Spinal cord (tissue), 10 donors: ENCODE results near the gene FRMD5. TPM values are rescaled to one million over a fixed set of nuclear protein-coding genes. Genes with fewer than 3 reads are reported as not detected.

ENCODE experiments used
- DNase-seq, 6 donors: peaks; one replicate each; pipeline versions ENCODE4 v3.0.0 to v3.0.0-alpha.2; 2013 to 2015; ENCODE audit warnings: low spot score in 6 of 6, low read depth in 4 of 6
- H3K27ac ChIP-seq: one replicate; pipeline ENCODE4 v1.5.1; 2013; ENCODE audit warnings: low read depth, low read length, control low read depth
- H3K27me3 ChIP-seq: one replicate; pipeline ENCODE4 v1.6.1; 2013; ENCODE audit warnings: low read length; ENCODE audit not compliant: control insufficient read depth, insufficient read depth
- H3K36me3 ChIP-seq: one replicate; pipeline ENCODE4 v1.6.1; 2013; ENCODE audit warnings: low read length; ENCODE audit not compliant: control insufficient read depth, insufficient read depth
- H3K4me1 ChIP-seq: one replicate; pipeline ENCODE4 v1.6.1; 2013; ENCODE audit warnings: low read length; ENCODE audit not compliant: control insufficient read depth, insufficient read depth
- H3K4me3 ChIP-seq: one replicate; pipeline ENCODE4 v1.5.1; 2013; ENCODE audit warnings: low read depth, low read length, control low read depth
- H3K9me3 ChIP-seq: one replicate; pipeline ENCODE4 v1.6.1; 2013; ENCODE audit warnings: low read length; ENCODE audit not compliant: control insufficient read depth, insufficient read depth
- WGBS: methylation state at CpG from one replicate; pipeline ENCODE4 v1.1.5; 2013; ENCODE audit warnings: missing lambda C conversion rate; ENCODE audit not compliant: insufficient coverage; 5-methylcytosine and 5-hydroxymethylcytosine counted together
- polyA plus RNA-seq, 2 donors: library from polyadenylated mRNA; unstranded; fragments of 120-200 nt; gene quantifications; one replicate each; pipeline ENCODE4 v1.2.1, GENCODE V29; 2013; ENCODE audit not compliant: insufficient read length in 2 of 2
- total RNA-seq, 2 donors: library from RNA; depleted of rRNA in 1 of 2; stranded (reverse); fragments of 120-200 nt in 1 of 2; fragments of >200 nt in 1 of 2; gene quantifications; one replicate each; pipeline versions ENCODE4 v1.2.3 to v1.2.4, GENCODE V29; 2013 to 2014
- donor health status: healthy.

Gene FRMD5
- total and polyA plus RNA-seq, 4 donors = 8.9 to 25.9 (median 20.2) TPM

GRCh38 chr15:43889042-43889441 lies 306.0 kb downstream of the FRMD5 start:
- Histone ChIP-seq H3K27me3 (no peaks in the 10 kb centered on the region), H3K4me1 (no peaks in the 10 kb centered on the region), H3K27ac (no peak overlapping the region), H3K36me3 (peaks cover 3% of the 10 kb centered on the region), H3K9me3 (no peaks in the 10 kb centered on the region), H3K4me3 (no peak overlapping the region)
- 100% methylated on average over 3 of the region's 3 CpGs for WGBS
- DNase-seq = no peak

GRCh38 chr15:43887901-43888300 lies 307.2 kb downstream of the FRMD5 start:
- H3K4me1 ChIP-seq = no peaks in the 10 kb centered on the region
- no peak overlapping the region for H3K4me3 ChIP-seq
- H3K27ac ChIP-seq = no peak overlapping the region
- no peaks in the 10 kb centered on the region for H3K27me3 ChIP-seq
- DNase-seq = no peak
- H3K9me3 ChIP-seq = no peaks in the 10 kb centered on the region
- 91% methylated on average over 3 of the region's 5 CpGs for WGBS
- H3K36me3 ChIP-seq = peaks cover 8% of the 10 kb centered on the region

- DNase-seq = no peak
- peaks cover 11% of the 10 kb centered on the region for H3K36me3 ChIP-seq
- WGBS = 88% methylated on average over 4 of the region's 4 CpGs
Observed at GRCh38 chr15:43886558-43886957, 308.5 kb downstream of the FRMD5 start.

GRCh38 chr15:43883571-43883970 lies 311.5 kb downstream of the FRMD5 start:
- H3K36me3 ChIP-seq = peaks cover 14% of the 10 kb centered on the region
- H3K9me3 ChIP-seq = no peaks in the 10 kb centered on the region
- no peaks in the 10 kb centered on the region for H3K27me3 ChIP-seq
- no peak overlapping the region for H3K4me3 ChIP-seq
- H3K27ac ChIP-seq = no peak overlapping the region
- WGBS = 97% methylated on average over 3 of the region's 3 CpGs
- H3K4me1 ChIP-seq = peaks cover 7% of the 10 kb centered on the region
- no peak for DNase-seq

More at GRCh38 chr15:43886558-43886957, 308.5 kb downstream of the FRMD5 start:
- Histone ChIP-seq H3K4me1 (no peaks in the 10 kb centered on the region), H3K27ac (no peak overlapping the region), H3K9me3 (no peaks in the 10 kb centered on the region), H3K27me3 (no peaks in the 10 kb centered on the region), H3K4me3 (no peak overlapping the region)

- Histone ChIP-seq H3K9me3 (no peaks in the 10 kb centered on the region), H3K27ac (no peak overlapping the region), H3K4me3 (no peak overlapping the region), H3K27me3 (no peaks in the 10 kb centered on the region), H3K36me3 (peaks cover 14% of the 10 kb centered on the region), H3K4me1 (peaks cover 7% of the 10 kb centered on the region)
- DNase-seq = peak in 1 of 6 donors; percentile 32
- 60% methylated on average over 2 of the region's 7 CpGs for WGBS
Observed at GRCh38 chr15:43881944-43882343, 313.1 kb downstream of the FRMD5 start.

- H3K4me1 ChIP-seq = peaks cover 7% of the 10 kb centered on the region
- no peaks in the 10 kb centered on the region for H3K9me3 ChIP-seq
- H3K4me3 ChIP-seq = no peak overlapping the region
- 100% methylated on average over 1 of the region's 4 CpGs for WGBS
- DNase-seq = no peak
- H3K27ac ChIP-seq = no peak overlapping the region
- peaks cover 14% of the 10 kb centered on the region for H3K36me3 ChIP-seq
- H3K27me3 ChIP-seq = no peaks in the 10 kb centered on the region
Observed at GRCh38 chr15:43881245-43881644, 313.8 kb downstream of the FRMD5 start.

GRCh38 chr15:43880406-43881194 lies 314.5 kb downstream of the FRMD5 start:
- WGBS = 100% methylated on average over 3 of the region's 5 CpGs
- no peak overlapping the region for H3K27ac ChIP-seq

GRCh38 chr15:43879386-43880355 lies 315.4 kb downstream of the FRMD5 start:
- no peak for DNase-seq
- Histone ChIP-seq H3K4me1 (peaks cover 7% of the 10 kb centered on the region), H3K4me3 (no peak overlapping the region), H3K27me3 (no peaks in the 10 kb centered on the region), H3K9me3 (no peaks in the 10 kb centered on the region), H3K27ac (no peak overlapping the region), H3K36me3 (peaks cover 16% of the 10 kb centered on the region)
- WGBS = 88% methylated on average over 14 of the region's 15 CpGs

More at GRCh38 chr15:43880406-43881194, 314.5 kb downstream of the FRMD5 start:
- no peaks in the 10 kb centered on the region for H3K27me3 ChIP-seq
- H3K9me3 ChIP-seq = no peaks in the 10 kb centered on the region
- H3K4me3 ChIP-seq = no peak overlapping the region
- peaks cover 7% of the 10 kb centered on the region for H3K4me1 ChIP-seq
- no peak for DNase-seq
- H3K36me3 ChIP-seq = peaks cover 14% of the 10 kb centered on the region

GRCh38 chr15:43878446-43878845 lies 316.6 kb downstream of the FRMD5 start:
- DNase-seq = no peak
- H3K27ac ChIP-seq = no peak overlapping the region
- H3K36me3 ChIP-seq = peaks cover 22% of the 10 kb centered on the region
- H3K27me3 ChIP-seq = no peaks in the 10 kb centered on the region
- no peak overlapping the region for H3K4me3 ChIP-seq
- 80% methylated on average over 1 of the region's 2 CpGs for WGBS
- peaks cover 7% of the 10 kb centered on the region for H3K4me1 ChIP-seq
- H3K9me3 ChIP-seq = no peaks in the 10 kb centered on the region
